GM12878 (cell line): ENCODE data around the gene MORF4L2.

ENCODE experiments used
- EZH2 ChIP-seq: IDR thresholded peaks from 2 replicates; pipeline ENCODE4 v1.6.1; 2012; ENCODE audit warnings: low read depth, mild to moderate bottlenecking, control low read depth, inconsistent platforms, low read length, borderline replicate concordance; ENCODE audit not compliant: control insufficient read depth
- JUND ChIP-seq: IDR thresholded peaks from 2 replicates; pipeline ENCODE4 v1.6.1; 2012; ENCODE audit warnings: low read depth, mild to moderate bottlenecking, low read length, improper control_type of control experiment, moderate library complexity
- POLR2AphosphoS5 ChIP-seq: IDR thresholded peaks from 2 replicates; pipeline ENCODE4 v1.6.1; 2011; ENCODE audit warnings: mild to moderate bottlenecking, low read length, inconsistent platforms
- RAD21 ChIP-seq: IDR thresholded peaks from 2 replicates; pipeline ENCODE4 v1.6.1; 2011; ENCODE audit warnings: mild to moderate bottlenecking, low read depth, low read length, moderate library complexity; ENCODE audit not compliant: insufficient read depth

DNA sequence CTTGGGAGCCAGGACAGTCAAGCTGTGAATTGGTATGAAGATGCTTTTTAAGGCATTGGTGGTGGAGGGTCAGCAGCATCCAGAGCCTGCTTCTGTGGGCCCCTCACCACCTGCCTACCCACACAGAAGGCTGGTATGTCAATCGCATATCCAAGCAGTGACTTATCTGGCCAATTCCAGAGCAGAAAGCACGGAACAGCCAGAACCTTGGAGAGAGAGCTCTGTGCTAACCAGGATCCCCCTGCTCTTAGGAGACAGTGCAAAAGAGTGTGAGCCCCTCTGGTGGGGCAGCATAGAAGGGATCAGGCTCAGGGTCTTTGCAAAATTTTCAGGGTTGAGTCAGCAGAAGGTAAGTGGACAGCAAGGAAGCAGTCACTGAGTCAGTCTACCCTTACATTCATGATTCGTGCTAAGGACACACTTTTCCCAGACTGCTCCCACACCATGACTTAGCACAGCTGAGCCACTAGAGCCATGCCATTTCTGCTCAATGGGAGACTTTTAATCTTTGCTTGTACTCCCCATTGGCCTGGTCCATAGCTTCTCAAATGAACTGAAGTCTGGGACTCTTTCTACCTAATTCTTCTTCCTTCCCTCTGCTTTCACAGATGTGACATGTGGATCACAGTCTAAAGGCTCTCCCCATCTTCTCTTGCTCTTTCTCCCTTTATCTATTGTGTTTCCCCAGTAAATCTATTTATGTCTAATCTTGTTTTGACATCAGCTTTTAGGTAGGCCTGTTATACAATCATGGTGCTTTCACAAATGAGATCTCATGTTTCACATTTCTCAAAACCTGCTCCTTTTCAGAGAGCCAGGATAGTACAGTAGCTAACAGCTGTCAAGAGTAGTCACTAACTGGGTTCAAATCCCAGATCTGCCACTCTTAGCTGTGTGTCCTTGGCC, 20.0 kb downstream of the MORF4L2 start:
- TF ChIP-seq JUND (no peak), RAD21 (no peak), EZH2 (no peak), POLR2AphosphoS5 (no peak)
